Hematopoietic multipotent progenitor cell treated with erythropoietin and hydrocortisone succinate and interleukin-3 and kit ligand, for 15 days (in vitro differentiated cells): ENCODE measurements around the gene PCDHA5.

Experiments used
- DNase-seq: peaks from one replicate; pipeline ENCODE4 v3.0.0-alpha.2; 2015; ENCODE audit warnings: low spot score

PCDHA5 gene

DNA sequence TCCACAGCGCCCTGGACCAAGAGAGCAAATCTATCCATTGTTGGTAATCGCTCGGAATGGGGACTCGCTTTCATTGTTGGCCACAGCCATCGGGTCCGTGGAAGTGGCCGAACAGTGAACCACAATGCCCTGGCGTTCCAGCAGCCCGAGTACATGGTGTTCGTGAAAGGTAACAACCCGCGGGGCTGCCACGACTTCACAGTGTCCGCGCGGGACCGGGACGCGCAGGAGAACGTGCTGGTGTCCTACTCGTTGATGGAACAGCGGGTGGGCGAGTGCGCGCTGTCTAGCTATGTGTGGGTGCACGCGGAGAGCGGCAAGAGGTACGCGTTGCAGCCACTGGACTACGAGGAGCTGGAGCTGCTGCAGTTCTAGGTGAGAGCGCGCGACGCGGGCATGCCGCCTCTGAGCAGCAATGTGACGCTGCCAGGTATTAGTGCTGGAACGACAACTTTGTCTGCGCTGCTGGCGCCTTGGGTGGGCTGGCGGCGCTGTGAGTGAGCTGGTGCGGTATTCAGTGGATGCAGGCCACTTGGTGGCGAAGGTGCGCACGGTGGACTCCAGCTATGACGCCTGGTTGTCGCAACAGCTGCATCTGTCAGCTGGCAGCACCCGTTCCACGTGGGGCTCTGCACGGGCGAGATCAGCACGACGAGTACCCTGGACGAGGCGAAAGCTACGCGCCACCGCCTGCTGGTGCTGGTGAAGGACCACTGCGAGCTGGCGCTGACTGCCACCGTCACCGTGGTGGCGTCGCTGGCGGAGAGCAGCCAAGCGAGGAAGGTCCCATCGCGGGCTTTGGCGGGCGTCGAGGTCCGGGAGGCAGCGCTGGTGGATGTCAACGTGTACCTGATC is 41.3 kb downstream of the PCDHA5 start:
- no peak for DNase-seq

DNA sequence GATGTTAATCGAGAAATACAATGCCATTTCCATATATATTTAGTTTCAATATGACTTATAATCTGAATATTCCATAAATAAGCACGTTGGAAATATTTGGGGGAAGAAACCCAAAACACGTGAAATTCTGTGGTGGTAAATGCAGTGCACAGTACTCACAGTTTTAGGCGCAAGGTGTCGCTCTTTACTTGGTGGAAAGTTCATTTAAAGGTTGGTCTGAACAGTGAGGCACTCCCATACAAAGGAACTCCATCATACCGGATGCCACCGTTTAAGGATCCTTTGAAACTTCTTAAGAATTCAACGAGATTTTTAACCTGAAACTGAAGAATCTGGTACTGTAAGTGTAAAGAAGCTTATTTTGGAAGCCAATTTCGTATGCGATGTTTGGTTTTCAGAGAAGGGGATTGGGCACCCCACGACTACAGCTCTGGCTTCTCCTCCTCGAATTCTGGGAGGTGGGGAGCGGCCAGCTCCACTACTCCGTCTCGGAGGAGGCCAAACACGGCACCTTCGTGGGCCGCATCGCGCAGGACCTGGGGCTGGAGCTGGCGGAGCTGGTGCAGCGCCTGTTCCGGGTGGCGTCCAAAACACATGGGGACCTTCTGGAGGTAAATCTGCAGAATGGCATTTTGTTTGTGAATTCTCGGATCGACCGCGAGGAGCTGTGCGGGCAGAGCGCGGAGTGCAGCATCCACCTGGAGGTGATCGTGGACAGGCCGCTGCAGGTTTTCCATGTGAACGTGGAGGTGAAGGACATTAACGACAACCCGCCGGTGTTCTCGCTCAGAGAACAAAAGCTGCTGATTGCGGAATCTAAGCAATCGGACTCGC is 47.5 kb downstream of the PCDHA5 start, which contains the start of gene PCDHA11:
Gene PCDHA11, plus strand, starts transcription at position 237 of the 834 bp plus-strand sequence. Its CDS starts 147 bp downstream, at position 384.
- no peak for DNase-seq

DNA sequence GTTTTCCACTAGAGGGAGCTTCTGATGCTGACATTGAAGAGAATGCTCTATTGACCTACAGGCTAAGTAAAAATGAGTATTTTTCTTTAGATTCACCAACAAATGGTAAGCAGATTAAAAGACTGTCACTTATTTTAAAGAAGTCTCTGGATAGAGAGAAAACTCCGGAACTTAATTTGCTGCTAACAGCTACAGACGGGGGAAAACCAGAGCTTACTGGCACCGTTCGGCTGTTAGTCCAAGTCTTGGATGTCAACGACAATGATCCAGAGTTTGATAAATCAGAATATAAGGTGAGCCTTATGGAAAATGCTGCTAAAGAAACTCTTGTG is 48.1 kb downstream of the PCDHA5 start:
- no peak for DNase-seq

DNA sequence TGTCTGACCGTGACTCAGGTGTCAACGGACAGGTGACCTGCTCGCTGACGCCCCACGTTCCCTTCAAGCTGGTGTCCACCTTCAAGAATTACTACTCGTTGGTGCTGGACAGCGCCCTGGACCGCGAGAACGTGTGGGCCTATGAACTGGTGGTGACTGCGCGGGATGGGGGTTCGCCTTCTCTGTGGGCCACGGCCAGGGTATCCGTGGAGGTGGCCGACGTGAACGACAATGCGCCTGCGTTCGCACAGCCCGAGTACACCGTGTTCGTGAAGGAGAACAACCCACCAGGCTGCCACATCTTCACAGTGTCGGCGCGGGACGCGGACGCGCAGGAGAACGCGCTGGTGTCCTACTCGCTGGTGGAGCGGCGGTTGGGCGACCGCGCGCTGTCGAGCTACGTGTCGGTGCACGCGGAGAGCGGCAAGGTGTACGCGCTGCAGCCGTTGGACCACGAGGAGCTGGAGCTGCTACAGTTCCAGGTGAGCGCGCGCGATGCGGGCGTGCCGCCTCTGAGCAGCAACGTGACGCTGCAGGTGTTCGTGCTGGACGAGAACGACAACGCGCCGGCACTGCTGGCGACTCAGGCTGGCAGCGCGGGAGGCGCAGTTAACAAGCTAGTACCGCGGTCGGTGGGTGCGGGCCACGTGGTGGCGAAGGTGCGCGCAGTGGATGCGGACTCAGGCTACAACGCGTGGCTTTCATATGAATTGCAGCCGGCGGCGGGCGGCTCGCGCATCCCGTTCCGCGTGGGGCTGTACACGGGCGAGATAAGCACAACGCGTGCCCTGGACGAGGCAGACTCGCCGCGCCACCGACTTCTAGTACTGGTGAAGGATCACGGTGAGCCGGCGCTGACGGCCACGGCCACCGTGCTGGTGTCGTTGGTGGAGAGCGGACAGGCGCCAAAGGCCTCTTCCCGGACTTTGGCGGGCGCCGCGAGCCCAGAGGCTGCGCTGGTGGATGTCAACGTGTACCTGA is 49.1 kb downstream of the PCDHA5 start:
- no peak for DNase-seq
